SK-N-SH (cell line): ENCODE results near the gene PHF14. TPM values are rescaled to one million over a fixed set of nuclear protein-coding genes. Genes with fewer than 3 reads are reported as not detected.

Experiments
- CTCF ChIA-PET: fragments of 300-600, 350-600 bp; formaldehyde crosslinking; extraction: SDS; loops from one replicate; lab custom pipeline; 2021; lab: Yijun Ruan, JAX
- POLR2A ChIA-PET: fragments of 350-600 bp; sonication (Branson Sonifier 250); formaldehyde crosslinking; extraction: SDS; loops from one replicate; lab custom pipeline; 2020; ENCODE audit warnings: antibody characterized with exemption, inconsistent platforms; lab: Yijun Ruan, JAX
- DNase-seq: peaks from one replicate; pipeline ENCODE4 v3.0.0; 2012
- H2AFZ ChIP-seq: fragments of 200-600 bp; sonication (generic); 2 replicates; pipeline ENCODE4 v1.8.1; 2016; ENCODE audit warnings: antibody characterized with exemption, mild to moderate bottlenecking, low read depth
- H3F3A ChIP-seq: fragments of 200-600 bp; sonication (generic); replicated peaks from 2 replicates; pipeline ENCODE3; 2016; ENCODE audit warnings: antibody characterized with exemption, mild to moderate bottlenecking; ENCODE audit not compliant: insufficient read depth
- H3K27ac ChIP-seq, 2 experiments: fragments of 200-500 bp in 1 of 2; fragments of 200-600 bp in 1 of 2; sonication (Bioruptor generic) in 1 of 2; sonication (generic), shearing (Covaris generic) in 1 of 2; 2 replicates each; pipeline versions ENCODE4 v1.5.1 to v1.6.1; 2014 to 2016; ENCODE audit warnings: low read depth in 2 of 2, inconsistent platforms in 1 of 2, low read length in 1 of 2, mild to moderate bottlenecking in 1 of 2, mixed read lengths in 1 of 2
- H3K27me3 ChIP-seq: fragments of 200-600 bp; sonication (generic), shearing (Covaris generic); 2 replicates; pipeline ENCODE4 v1.6.1; 2016; ENCODE audit warnings: mixed run types; ENCODE audit not compliant: insufficient read depth
- H3K36me3 ChIP-seq, 2 experiments: fragments of 200-500 bp in 1 of 2; fragments of 200-600 bp in 1 of 2; sonication (Bioruptor generic) in 1 of 2; sonication (generic) in 1 of 2; replicated peaks in 1 of 2; 2 replicates each; pipeline versions ENCODE3 to v1.5.1; 2014 to 2016; ENCODE audit warnings: low read length in 1 of 2, mild to moderate bottlenecking in 1 of 2; ENCODE audit not compliant: insufficient read depth in 2 of 2, control insufficient read depth in 1 of 2
- H3K4me1 ChIP-seq, 2 experiments: fragments of 200-500 bp in 1 of 2; fragments of 200-600 bp in 1 of 2; sonication (Bioruptor generic) in 1 of 2; sonication (generic), shearing (Covaris generic) in 1 of 2; 2 replicates each; pipeline versions ENCODE4 v1.5.1 to v1.6.1; 2014 to 2016; ENCODE audit warnings: low read depth in 1 of 2, low read length in 1 of 2, mixed run types in 1 of 2; ENCODE audit not compliant: insufficient read depth in 2 of 2, control insufficient read depth in 1 of 2
- H3K4me2 ChIP-seq: fragments of 200-600 bp; sonication (generic), shearing (Covaris generic); 2 replicates; pipeline ENCODE4 v1.6.1; 2017; ENCODE audit warnings: mixed run types
- H3K4me3 ChIP-seq, 2 experiments: fragments of 200-500 bp in 1 of 2; fragments of 200-600 bp in 1 of 2; sonication (Bioruptor generic) in 1 of 2; sonication (generic), shearing (Covaris generic) in 1 of 2; 2 replicates each; pipeline versions ENCODE4 v1.5.1 to v1.8.1; 2014 to 2016; ENCODE audit warnings: low read depth in 2 of 2, inconsistent platforms in 1 of 2, low read length in 1 of 2, mild to moderate bottlenecking in 1 of 2, mixed read lengths in 1 of 2, moderate library complexity in 1 of 2
- H3K79me2 ChIP-seq: fragments of 200-600 bp; sonication (generic); 2 replicates; pipeline ENCODE4 v1.8.1; 2017; ENCODE audit warnings: mild to moderate bottlenecking; ENCODE audit not compliant: insufficient read depth
- H3K9ac ChIP-seq: fragments of 200-600 bp; sonication (generic); 2 replicates; pipeline ENCODE4 v1.6.1; 2017; ENCODE audit warnings: mixed run types
- H3K9me2 ChIP-seq: fragments of 200-600 bp; sonication (generic); 2 replicates; pipeline ENCODE4 v1.6.1; 2017; ENCODE audit warnings: mixed run types
- H3K9me3 ChIP-seq: fragments of 200-600 bp; sonication (generic); 2 replicates; pipeline ENCODE4 v1.6.1; 2017; ENCODE audit warnings: mixed run types, mild to moderate bottlenecking, moderate library complexity
- H4K20me1 ChIP-seq: fragments of 200-600 bp; sonication (generic); 2 replicates; pipeline ENCODE4 v1.6.1; 2017; ENCODE audit warnings: mild to moderate bottlenecking, mixed run types; ENCODE audit not compliant: insufficient read depth
- CHD2 ChIP-seq: fragments of 150-350 bp; IDR thresholded peaks from 2 replicates; pipeline ENCODE4 v1.6.1; 2018; ENCODE audit warnings: low read length; ENCODE audit not compliant: partially characterized antibody
- EZH2phosphoT487 ChIP-seq: fragments of 200-600 bp; sonication (generic); IDR thresholded peaks from 2 replicates; pipeline ENCODE4 v1.6.1; 2017; ENCODE audit warnings: low read depth, mixed run types, mild to moderate bottlenecking, antibody characterized with exemption, moderate library complexity, borderline replicate concordance
- FOXJ3 ChIP-seq: sonication (generic); formaldehyde crosslinking; IDR thresholded peaks from 2 replicates; pipeline ENCODE4 v1.5.1; 2020; ENCODE audit warnings: mild to moderate bottlenecking, missing genetic modification reagents
- FOXM1 ChIP-seq: IDR thresholded peaks from 2 replicates; pipeline ENCODE4 v1.4.0; 2012; ENCODE audit warnings: low read depth, mild to moderate bottlenecking
- GATA2 ChIP-seq: sonication (generic); formaldehyde crosslinking; IDR thresholded peaks from 2 replicates; pipeline ENCODE4 v1.5.0; 2020; ENCODE audit warnings: mild to moderate bottlenecking, missing genetic modification reagents
- JUND ChIP-seq: IDR thresholded peaks from 2 replicates; pipeline ENCODE4 v1.4.0; 2012
- MXI1 ChIP-seq: IDR thresholded peaks from 2 replicates; pipeline ENCODE4 v1.6.1; 2012; ENCODE audit warnings: mild to moderate bottlenecking, low read depth, low read length, improper control_type of control experiment
- NFIC ChIP-seq: IDR thresholded peaks from 2 replicates; pipeline ENCODE4 v1.4.0; 2012; ENCODE audit warnings: borderline replicate concordance
- POLR2AphosphoS5 ChIP-seq: IDR thresholded peaks from 2 replicates; pipeline ENCODE4 v1.6.1; 2012; ENCODE audit warnings: low read depth, low read length
- RAD21 ChIP-seq: IDR thresholded peaks from 2 replicates; pipeline ENCODE4 v1.6.1; 2012; ENCODE audit warnings: mild to moderate bottlenecking, low read length
- RXRA ChIP-seq: IDR thresholded peaks from 2 replicates; pipeline ENCODE4 v1.4.0; 2012; ENCODE audit warnings: low read depth, mild to moderate bottlenecking, borderline replicate concordance
- SIN3A ChIP-seq: IDR thresholded peaks from 2 replicates; pipeline ENCODE4 v1.6.1; 2012; ENCODE audit warnings: low read depth, mild to moderate bottlenecking, low read length, moderate library complexity, borderline replicate concordance
- SMC3 ChIP-seq: IDR thresholded peaks from 2 replicates; pipeline ENCODE4 v1.6.1; 2012; ENCODE audit warnings: low read depth, low read length, improper control_type of control experiment
- WGBS: methylation state at CpG from one replicate; pipeline ENCODE4 v1.1.6; 2017; ENCODE audit warnings: low lambda C conversion rate; 5-methylcytosine and 5-hydroxymethylcytosine counted together
- polyA plus RNA-seq, 3 experiments: library from polyadenylated mRNA; depleted of rRNA; stranded (reverse); fragments of >200 nt; gene quantifications; 2 replicates each; pipeline ENCODE4 v1.2.3, GENCODE V29; 2012
- TF ChIP-seq, protein P1 (sequence below): fragments of 150-350 bp; IDR thresholded peaks from 2 replicates; pipeline ENCODE4 v1.6.1; 2016; ENCODE audit warnings: mild to moderate bottlenecking, low read depth, low read length
- TF ChIP-seq, protein P2 (sequence below): IDR thresholded peaks from 2 replicates; pipeline ENCODE4 v1.4.0; 2012; ENCODE audit warnings: low read depth, borderline replicate concordance
- TF ChIP-seq, protein P3 (sequence below): IDR thresholded peaks from 2 replicates; pipeline ENCODE4 v1.4.0; 2012; ENCODE audit warnings: low read depth
- TF ChIP-seq, protein P4 (sequence below): fragments of 200-600 bp; sonication (generic); IDR thresholded peaks from 2 replicates; pipeline ENCODE4 v1.6.1; 2017; ENCODE audit warnings: antibody characterized with exemption, mild to moderate bottlenecking, moderate library complexity

PHF14 gene
- polyA plus RNA-seq, 1 of the 3 experiments (the other 2 are of a cell fraction) = 19.2 TPM

- TF ChIP-seq, protein P1, sequence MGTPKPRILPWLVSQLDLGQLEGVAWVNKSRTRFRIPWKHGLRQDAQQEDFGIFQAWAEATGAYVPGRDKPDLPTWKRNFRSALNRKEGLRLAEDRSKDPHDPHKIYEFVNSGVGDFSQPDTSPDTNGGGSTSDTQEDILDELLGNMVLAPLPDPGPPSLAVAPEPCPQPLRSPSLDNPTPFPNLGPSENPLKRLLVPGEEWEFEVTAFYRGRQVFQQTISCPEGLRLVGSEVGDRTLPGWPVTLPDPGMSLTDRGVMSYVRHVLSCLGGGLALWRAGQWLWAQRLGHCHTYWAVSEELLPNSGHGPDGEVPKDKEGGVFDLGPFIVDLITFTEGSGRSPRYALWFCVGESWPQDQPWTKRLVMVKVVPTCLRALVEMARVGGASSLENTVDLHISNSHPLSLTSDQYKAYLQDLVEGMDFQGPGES = no peak
Observed at GRCh38 chr7:11062110-11062509, 88.4 kb downstream of the PHF14 start (continued).

DNA sequence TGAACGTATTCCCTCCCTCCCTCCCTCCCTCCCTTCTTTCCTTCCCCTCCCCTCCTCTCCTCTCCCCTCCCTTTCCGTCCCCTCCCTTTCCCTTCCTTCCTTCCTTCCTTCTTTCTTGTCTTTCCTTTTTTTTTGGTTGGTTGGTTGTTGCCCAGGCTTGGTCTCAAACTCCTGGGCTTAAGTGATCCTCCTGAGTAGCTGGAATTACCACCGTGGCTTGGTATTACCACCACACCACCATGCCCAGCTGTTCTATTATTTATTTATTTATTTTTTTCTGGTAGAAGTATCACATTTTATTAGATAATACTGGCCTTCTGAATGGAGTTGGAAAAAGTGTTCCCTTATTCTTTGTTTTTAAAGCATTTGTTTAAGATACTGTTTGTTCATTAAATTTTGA is 95.9 kb downstream of the PHF14 start:
- Histone ChIP-seq H3K9me2 (no peaks in the 10 kb centered on the region), H3K9ac (no peak overlapping the region), H2AFZ (no peak overlapping the region), H3K4me3 (no peak overlapping the region)
- POLR2A ChIA-PET = no interaction called here
- no peak for DNase-seq
- no peak for TF ChIP-seq FOXJ3
- no peak for TF ChIP-seq RXRA
- no peak for TF ChIP-seq JUND
- TF ChIP-seq FOXM1 = no peak
- TF ChIP-seq CHD2 = no peak
- TF ChIP-seq, protein P2, sequence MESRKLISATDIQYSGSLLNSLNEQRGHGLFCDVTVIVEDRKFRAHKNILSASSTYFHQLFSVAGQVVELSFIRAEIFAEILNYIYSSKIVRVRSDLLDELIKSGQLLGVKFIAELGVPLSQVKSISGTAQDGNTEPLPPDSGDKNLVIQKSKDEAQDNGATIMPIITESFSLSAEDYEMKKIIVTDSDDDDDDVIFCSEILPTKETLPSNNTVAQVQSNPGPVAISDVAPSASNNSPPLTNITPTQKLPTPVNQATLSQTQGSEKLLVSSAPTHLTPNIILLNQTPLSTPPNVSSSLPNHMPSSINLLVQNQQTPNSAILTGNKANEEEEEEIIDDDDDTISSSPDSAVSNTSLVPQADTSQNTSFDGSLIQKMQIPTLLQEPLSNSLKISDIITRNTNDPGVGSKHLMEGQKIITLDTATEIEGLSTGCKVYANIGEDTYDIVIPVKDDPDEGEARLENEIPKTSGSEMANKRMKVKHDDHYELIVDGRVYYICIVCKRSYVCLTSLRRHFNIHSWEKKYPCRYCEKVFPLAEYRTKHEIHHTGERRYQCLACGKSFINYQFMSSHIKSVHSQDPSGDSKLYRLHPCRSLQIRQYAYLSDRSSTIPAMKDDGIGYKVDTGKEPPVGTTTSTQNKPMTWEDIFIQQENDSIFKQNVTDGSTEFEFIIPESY = no peak
- TF ChIP-seq EZH2phosphoT487 = no peak
- no peak for TF ChIP-seq RAD21
- TF ChIP-seq SIN3A = no peak
- TF ChIP-seq GATA2 (CRISPR knock-in tag) = no peak
- TF ChIP-seq SMC3 = no peak
- TF ChIP-seq, protein P3, sequence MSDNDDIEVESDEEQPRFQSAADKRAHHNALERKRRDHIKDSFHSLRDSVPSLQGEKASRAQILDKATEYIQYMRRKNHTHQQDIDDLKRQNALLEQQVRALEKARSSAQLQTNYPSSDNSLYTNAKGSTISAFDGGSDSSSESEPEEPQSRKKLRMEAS = no peak
- TF ChIP-seq MXI1 = no peak
- TF ChIP-seq, protein P4, sequence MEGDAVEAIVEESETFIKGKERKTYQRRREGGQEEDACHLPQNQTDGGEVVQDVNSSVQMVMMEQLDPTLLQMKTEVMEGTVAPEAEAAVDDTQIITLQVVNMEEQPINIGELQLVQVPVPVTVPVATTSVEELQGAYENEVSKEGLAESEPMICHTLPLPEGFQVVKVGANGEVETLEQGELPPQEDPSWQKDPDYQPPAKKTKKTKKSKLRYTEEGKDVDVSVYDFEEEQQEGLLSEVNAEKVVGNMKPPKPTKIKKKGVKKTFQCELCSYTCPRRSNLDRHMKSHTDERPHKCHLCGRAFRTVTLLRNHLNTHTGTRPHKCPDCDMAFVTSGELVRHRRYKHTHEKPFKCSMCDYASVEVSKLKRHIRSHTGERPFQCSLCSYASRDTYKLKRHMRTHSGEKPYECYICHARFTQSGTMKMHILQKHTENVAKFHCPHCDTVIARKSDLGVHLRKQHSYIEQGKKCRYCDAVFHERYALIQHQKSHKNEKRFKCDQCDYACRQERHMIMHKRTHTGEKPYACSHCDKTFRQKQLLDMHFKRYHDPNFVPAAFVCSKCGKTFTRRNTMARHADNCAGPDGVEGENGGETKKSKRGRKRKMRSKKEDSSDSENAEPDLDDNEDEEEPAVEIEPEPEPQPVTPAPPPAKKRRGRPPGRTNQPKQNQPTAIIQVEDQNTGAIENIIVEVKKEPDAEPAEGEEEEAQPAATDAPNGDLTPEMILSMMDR = no peak
- TF ChIP-seq, protein P1 = no peak
- TF ChIP-seq POLR2AphosphoS5 = no peak
- no peak for TF ChIP-seq NFIC
- TF ChIP-seq, all 33 proteins: peak for 0
- no peaks in the 10 kb centered on the region for H3K27me3 ChIP-seq
- H4K20me1 ChIP-seq = no peaks in the 10 kb centered on the region
- no peak overlapping the region for H3K4me2 ChIP-seq
- H3K79me2 ChIP-seq = no peaks in the 10 kb centered on the region
- 93% methylated on average over 3 of the region's 3 CpGs for WGBS
- peaks cover 26 to 27% of the 10 kb centered on the region in 2 experiments for H3K36me3 ChIP-seq
- no peaks in the 10 kb centered on the region for H3F3A ChIP-seq
- no peaks in the 10 kb centered on the region; a peak in 1 of 4 replicates for H3K4me1 ChIP-seq
- CTCF ChIA-PET = no interaction called here
- no peaks in the 10 kb centered on the region for H3K9me3 ChIP-seq
- H3K27ac ChIP-seq = no peak overlapping the region
